Astrocyte (in vitro differentiated cells and primary cell): ENCODE results near the gene VSTM2L. TPM values are rescaled to one million over a fixed set of nuclear protein-coding genes. Genes with fewer than 3 reads are reported as not detected.

Source experiments
- DNase-seq: peaks from one replicate; pipeline ENCODE4 v3.0.0-alpha.2; 2010; ENCODE audit warnings: low read depth
- FAIRE-seq: peaks from 2 replicates; lab custom pipeline; 2011; peaks lifted over from hg19 to GRCh38; lab: Jason Lieb, UNC
- H2AFZ ChIP-seq: 2 replicates; pipeline ENCODE4 v1.6.0; 2012; ENCODE audit warnings: low read depth, low read length, inconsistent platforms
- H3K27ac ChIP-seq: 2 replicates; pipeline ENCODE4 v1.5.1; 2011; ENCODE audit warnings: low read depth, low read length, inconsistent platforms
- H3K27me3 ChIP-seq: 2 replicates; pipeline ENCODE4 v1.6.0; 2011; ENCODE audit warnings: low read length, inconsistent platforms; ENCODE audit not compliant: insufficient read depth
- H3K36me3 ChIP-seq: 2 replicates; pipeline ENCODE4 v1.5.1; 2011; ENCODE audit warnings: low read length, inconsistent platforms; ENCODE audit not compliant: insufficient read depth
- H3K4me1 ChIP-seq: 2 replicates; pipeline ENCODE4 v1.5.1; 2011; ENCODE audit warnings: low read length, inconsistent platforms; ENCODE audit not compliant: insufficient read depth
- H3K4me2 ChIP-seq: 2 replicates; pipeline ENCODE4 v1.6.0; 2012; ENCODE audit warnings: low read length, inconsistent platforms
- H3K4me3 ChIP-seq: 2 replicates; pipeline ENCODE4 v1.5.1; 2011; ENCODE audit warnings: low read depth, mild to moderate bottlenecking, low read length, inconsistent platforms; ENCODE audit not compliant: insufficient read depth
- H3K79me2 ChIP-seq: 2 replicates; pipeline ENCODE4 v1.6.0; 2012; ENCODE audit warnings: mild to moderate bottlenecking, low read length, inconsistent platforms; ENCODE audit not compliant: insufficient read depth
- H3K9ac ChIP-seq: 2 replicates; pipeline ENCODE4 v1.6.0; 2012; ENCODE audit warnings: mild to moderate bottlenecking, low read length, inconsistent platforms
- H3K9me3 ChIP-seq: 2 replicates; pipeline ENCODE4 v1.5.1; 2012; ENCODE audit warnings: low read depth, mild to moderate bottlenecking, low read length, inconsistent platforms; ENCODE audit not compliant: insufficient read depth
- H4K20me1 ChIP-seq: 2 replicates; pipeline ENCODE4 v1.6.0; 2012; ENCODE audit warnings: low read length, inconsistent platforms; ENCODE audit not compliant: insufficient read depth
- H3K27ac Mint-ChIP-seq: one replicate; pipeline ENCODE4 v1.8.0; 2021; ENCODE audit warnings: mild to moderate bottlenecking, mixed read lengths; ENCODE audit not compliant: unreplicated experiment
- H3K27me3 Mint-ChIP-seq: one replicate; pipeline ENCODE4 v1.8.0; 2021; ENCODE audit warnings: low read depth, mixed read lengths; ENCODE audit not compliant: unreplicated experiment
- H3K36me3 Mint-ChIP-seq: one replicate; pipeline ENCODE4 v1.8.0; 2021; ENCODE audit warnings: low read depth, mixed read lengths; ENCODE audit not compliant: unreplicated experiment
- H3K4me1 Mint-ChIP-seq: one replicate; pipeline ENCODE4 v1.8.0; 2021; ENCODE audit warnings: low read depth, mixed read lengths; ENCODE audit not compliant: unreplicated experiment
- H3K4me3 Mint-ChIP-seq: one replicate; pipeline ENCODE4 v1.8.0; 2021; ENCODE audit warnings: mild to moderate bottlenecking, moderate library complexity, mixed read lengths; ENCODE audit not compliant: unreplicated experiment
- H3K9me3 Mint-ChIP-seq: one replicate; pipeline ENCODE4 v1.8.0; 2021; ENCODE audit warnings: mild to moderate bottlenecking, mixed read lengths; ENCODE audit not compliant: unreplicated experiment
- CTCF ChIP-seq: IDR thresholded peaks from 2 replicates; pipeline ENCODE4 v1.5.1; 2011; ENCODE audit warnings: low read depth, mild to moderate bottlenecking, inconsistent platforms, low read length, moderate library complexity; ENCODE audit not compliant: insufficient read depth
- EZH2 ChIP-seq: IDR thresholded peaks from 2 replicates; pipeline ENCODE4 v1.6.1; 2012; ENCODE audit warnings: mild to moderate bottlenecking, low read length, inconsistent platforms; ENCODE audit not compliant: insufficient read depth
- total RNA-seq: library from RNA; stranded (reverse); gene quantifications from 2 replicates; pipeline ENCODE4 v1.2.1, GENCODE V29; 2021

Gene VSTM2L
- total RNA-seq, 1 donor from 2014 or later: 18.5 TPM

GRCh38 chr20:37977338-37977737 is 74.4 kb downstream of the VSTM2L start:
- Histone ChIP-seq H3K4me3 (no peak overlapping the region), H3K9ac (no peak overlapping the region), H3K79me2 (no peaks in the 10 kb centered on the region), H3K4me1 (no peaks in the 10 kb centered on the region), H3K9me3 (no peaks in the 10 kb centered on the region), H3K36me3 (no peaks in the 10 kb centered on the region), H3K27me3 (peaks cover 4% of the 10 kb centered on the region), H2AFZ (no peak overlapping the region), H3K27ac (no peak overlapping the region), H3K4me2 (peak overlapping the region; percentile 2), H4K20me1 (no peaks in the 10 kb centered on the region)
- DNase-seq: no peak
- no peak for FAIRE-seq
- Mint-ChIP-seq H3K36me3 (no peaks in the 10 kb centered on the region), H3K9me3 (no peaks in the 10 kb centered on the region), H3K27me3 (peaks cover 5% of the 10 kb centered on the region), H3K27ac (no peak overlapping the region), H3K4me1 (peaks cover 3% of the 10 kb centered on the region), H3K4me3 (no peak overlapping the region)
- no peak for TF ChIP-seq CTCF
- TF ChIP-seq EZH2: no peak

GRCh38 chr20:37977786-37978185 is 74.9 kb downstream of the VSTM2L start:
- TF ChIP-seq CTCF (no peak), EZH2 (no peak)
- Histone ChIP-seq H3K36me3 (no peaks in the 10 kb centered on the region), H3K9me3 (no peaks in the 10 kb centered on the region), H3K9ac (no peak overlapping the region), H2AFZ (no peak overlapping the region), H3K4me1 (no peaks in the 10 kb centered on the region), H3K27me3 (peaks cover 4% of the 10 kb centered on the region), H3K79me2 (no peaks in the 10 kb centered on the region), H3K4me3 (no peak overlapping the region), H3K27ac (no peak overlapping the region), H4K20me1 (no peaks in the 10 kb centered on the region), H3K4me2 (no peak overlapping the region)
- Mint-ChIP-seq H3K27ac (no peak overlapping the region), H3K36me3 (no peaks in the 10 kb centered on the region), H3K4me3 (no peak overlapping the region), H3K9me3 (no peaks in the 10 kb centered on the region), H3K4me1 (peaks cover 3% of the 10 kb centered on the region), H3K27me3 (peaks cover 3% of the 10 kb centered on the region)
- DNase-seq (no peak), FAIRE-seq (no peak)

GRCh38 chr20:37979021-37979985 is 76.4 kb downstream of the VSTM2L start:
- peaks cover 3% of the 10 kb centered on the region for H3K4me1 Mint-ChIP-seq
- peaks cover 4% of the 10 kb centered on the region for H3K27me3 ChIP-seq

More at GRCh38 chr20:37979021-37979985, 76.4 kb downstream of the VSTM2L start:
- Histone ChIP-seq H3K4me3 (no peak overlapping the region), H3K9ac (no peak overlapping the region), H3K27ac (no peak overlapping the region), H3K4me1 (no peaks in the 10 kb centered on the region), H3K79me2 (no peaks in the 10 kb centered on the region), H4K20me1 (no peaks in the 10 kb centered on the region), H2AFZ (no peak overlapping the region), H3K9me3 (no peaks in the 10 kb centered on the region), H3K36me3 (no peaks in the 10 kb centered on the region), H3K4me2 (no peak overlapping the region)
- Mint-ChIP-seq H3K27ac (no peak overlapping the region), H3K27me3 (peaks cover 3% of the 10 kb centered on the region), H3K9me3 (no peaks in the 10 kb centered on the region), H3K4me3 (no peak overlapping the region), H3K36me3 (peaks cover 6% of the 10 kb centered on the region)
- TF ChIP-seq EZH2 (no peak), CTCF (no peak)
- DNase-seq: no peak
- no peak for FAIRE-seq
